Measurements from ENCODE around the gene DNAH2. TPM values are rescaled to one million over a fixed set of nuclear protein-coding genes. Genes with fewer than 3 reads are reported as not detected.

DNAH2 gene
- total and polyA plus RNA-seq, 2 experiments from 2014 or later: 0.38 TPM; not detected in 1

- TF ChIP-seq ZNF462 (CRISPR knock-in tag; IDR thresholded peaks at IDR 0.05) (no peak), NANOG (IDR thresholded peaks at IDR 0.05; ENCODE audit: borderline replicate concordance) (no peak)
Measured at GRCh38 chr17:7729816-7730215, 12.3 kb downstream of the DNAH2 start (continued).

- H3K36me3 ChIP-seq (ENCODE audit: insufficient read depth): no peaks in the 10 kb centered on the region
- no peaks in the 10 kb centered on the region for H3F3A ChIP-seq (replicated peaks; ENCODE audit: low read depth)
- H3K4me3 ChIP-seq: no peak overlapping the region
- no peaks in the 10 kb centered on the region for H3K9me2 ChIP-seq (ENCODE audit: insufficient read depth)
- no peak for ATAC-seq
- H3K9me3 Mint-ChIP-seq: no peaks in the 10 kb centered on the region
- no peak overlapping the region for H3K4me2 ChIP-seq
- TF ChIP-seq EZH2phosphoT487 (IDR thresholded peaks at IDR 0.05; ENCODE audit: unreplicated experiment): no peak
- TF ChIP-seq JUNB (IDR thresholded peaks at IDR 0.05; ENCODE audit: unreplicated experiment): no peak
- TF ChIP-seq ETS1 (IDR thresholded peaks at IDR 0.05): no peak
- no peak for TF ChIP-seq NANOG (IDR thresholded peaks at IDR 0.05; ENCODE audit: borderline replicate concordance)
- no peak for TF ChIP-seq REST (IDR thresholded peaks at IDR 0.05; ENCODE audit: unreplicated experiment)
- no peak for TF ChIP-seq ZNF331 (CRISPR knock-in tag; IDR thresholded peaks at IDR 0.05; ENCODE audit: low read depth)
- no peak for TF ChIP-seq CTCF (conservative IDR thresholded peaks at IDR 0.05; ENCODE audit: low read depth in 2 of 2)
- TF ChIP-seq STAT1 (IDR thresholded peaks at IDR 0.05; ENCODE audit: unreplicated experiment): no peak
- TF ChIP-seq ZNF114 (CRISPR knock-in tag; IDR thresholded peaks at IDR 0.05): no peak
- no peaks in the 10 kb centered on the region for H3K36me3 Mint-ChIP-seq (ENCODE audit: low read depth)
- no peaks in the 10 kb centered on the region for H4K20me1 ChIP-seq (replicated peaks; ENCODE audit: insufficient read depth)
- no peaks in the 10 kb centered on the region for H3K4me1 ChIP-seq (ENCODE audit: insufficient read depth)
- no peak overlapping the region for H2AFZ ChIP-seq
- no peaks in the 10 kb centered on the region for H3K27me3 ChIP-seq (ENCODE audit: insufficient read depth)
- H3K4me3 Mint-ChIP-seq: no peak overlapping the region
- no peak overlapping the region for H3K27ac ChIP-seq (ENCODE audit: low read depth)
- no peak for DNase-seq (ENCODE audit: low spot score)
- H3K4me1 Mint-ChIP-seq: no peaks in the 10 kb centered on the region
- no peak overlapping the region for H3K27ac Mint-ChIP-seq
- no peaks in the 10 kb centered on the region for H3K79me2 ChIP-seq (replicated peaks; ENCODE audit: insufficient read depth)
- H3K27me3 Mint-ChIP-seq (ENCODE audit: insufficient read depth, low read depth, poor library complexity): peaks cover 12% of the 10 kb centered on the region
Measured at GRCh38 chr17:7732981-7733539, 15.5 kb downstream of the DNAH2 start.

Measured in GM23338 (cell line).